H1 (cell line): Measurements from ENCODE around the gene PALD1. TPM values are rescaled to one million over a fixed set of nuclear protein-coding genes. Genes with fewer than 3 reads are reported as not detected.
A peak's percentile ranks its signal among the peaks of the same experiment; 100 is the strongest.

Experiments
- CTCF ChIA-PET: fragments of 300-600 bp; sonication (Branson Sonifier 250); formaldehyde crosslinking; loops from one replicate; lab custom pipeline; 2021; ENCODE audit not compliant: partially characterized antibody; lab: Charles Lee
- POLR2A ChIA-PET: fragments of 300-600 bp; sonication (Branson Sonifier 250); formaldehyde crosslinking; loops from one replicate; lab custom pipeline; 2021; ENCODE audit warnings: inconsistent platforms; ENCODE audit not compliant: partially characterized antibody; lab: Charles Lee
- DNase-seq, 2 experiments: peaks; one replicate each; pipeline versions ENCODE4 v3.0.0 to v3.0.0-alpha.2; 2010 to 2022; ENCODE audit warnings: low spot score in 2 of 2, low read depth in 1 of 2, mixed read lengths in 1 of 2
- FAIRE-seq: peaks from 2 replicates; lab custom pipeline; 2011; peaks lifted over from hg19 to GRCh38; lab: Jason Lieb, UNC
- H2AFZ ChIP-seq: 2 replicates; pipeline ENCODE4 v1.8.1; 2012; ENCODE audit warnings: low read length, inconsistent platforms
- H2AK5ac ChIP-seq: 2 replicates; pipeline ENCODE4 v1.6.1; 2013; ENCODE audit warnings: low read depth, low read length
- H2BK120ac ChIP-seq: replicated peaks from 2 replicates; pipeline ENCODE3; 2013; ENCODE audit warnings: low read depth, low read length, inconsistent platforms
- H2BK12ac ChIP-seq: 2 replicates; pipeline ENCODE4 v1.6.1; 2013; ENCODE audit warnings: low read depth, low read length
- H2BK15ac ChIP-seq: 2 replicates; pipeline ENCODE4 v1.6.1; 2013; ENCODE audit warnings: low read length
- H2BK20ac ChIP-seq: 2 replicates; pipeline ENCODE4 v1.6.1; 2013; ENCODE audit warnings: low read length
- H2BK5ac ChIP-seq: 2 replicates; pipeline ENCODE4 v1.6.1; 2013; ENCODE audit warnings: low read depth, low read length
- H3K14ac ChIP-seq: 2 replicates; pipeline ENCODE4 v1.6.1; 2013; ENCODE audit warnings: inconsistent platforms; ENCODE audit not compliant: insufficient read length
- H3K18ac ChIP-seq: 2 replicates; pipeline ENCODE4 v1.6.1; 2013; ENCODE audit warnings: low read length; ENCODE audit errors: extremely low read depth
- H3K23ac ChIP-seq: 2 replicates; pipeline ENCODE4 v1.6.1; 2013; ENCODE audit warnings: inconsistent platforms; ENCODE audit not compliant: insufficient read length
- H3K23me2 ChIP-seq: 2 replicates; pipeline ENCODE4 v1.6.1; 2013; ENCODE audit warnings: low read depth, low read length
- H3K27ac ChIP-seq: 2 replicates; pipeline ENCODE4 v1.6.1; 2011; ENCODE audit warnings: low read depth, low read length, inconsistent platforms
- H3K27me3 ChIP-seq, 4 experiments: replicated peaks in 1 of 4; 1 replicate in 1 of 4; 2 replicates in 3 of 4; pipeline versions ENCODE4 v1.6.1 to v1.8.1; 2011 to 2013; ENCODE audit warnings: low read length in 3 of 4, mild to moderate bottlenecking in 3 of 4, inconsistent platforms in 2 of 4, mixed read lengths in 2 of 4, moderate library complexity in 1 of 4; ENCODE audit not compliant: control insufficient read depth in 3 of 4, insufficient read depth in 3 of 4; ENCODE audit errors: extremely low read depth in 1 of 4
- H3K36me3 ChIP-seq, 4 experiments: 2 replicates each; pipeline versions ENCODE4 v1.6.1 to v1.8.1; 2011 to 2013; ENCODE audit warnings: mild to moderate bottlenecking in 4 of 4, low read length in 3 of 4, moderate library complexity in 2 of 4, control low read depth in 1 of 4, inconsistent platforms in 1 of 4; ENCODE audit not compliant: insufficient read depth in 4 of 4, control insufficient read depth in 2 of 4
- H3K4ac ChIP-seq: replicated peaks from 2 replicates; pipeline ENCODE3; 2013; ENCODE audit warnings: low read length, low read depth, mixed read lengths, inconsistent platforms; ENCODE audit not compliant: insufficient read length
- H3K4me1 ChIP-seq, 4 experiments: replicated peaks in 1 of 4; 1 replicate in 1 of 4; 2 replicates in 3 of 4; pipeline versions ENCODE4 v1.6.1 to v1.8.1; 2011 to 2013; ENCODE audit warnings: low read length in 3 of 4, inconsistent platforms in 2 of 4, mixed read lengths in 1 of 4; ENCODE audit not compliant: insufficient read depth in 4 of 4, control insufficient read depth in 3 of 4
- H3K4me2 ChIP-seq, 2 experiments: 2 replicates each; pipeline versions ENCODE4 v1.6.1 to v1.8.1; 2011 to 2013; ENCODE audit warnings: low read depth in 2 of 2, low read length in 2 of 2, control low read depth in 1 of 2, inconsistent platforms in 1 of 2, mild to moderate bottlenecking in 1 of 2; ENCODE audit not compliant: insufficient read depth in 1 of 2
- H3K4me3 ChIP-seq, 4 experiments: fragments of 200-600, 300-600 bp in 1 of 4; sonication (generic), shearing (Covaris generic), sonication (Bioruptor Twin) in 1 of 4; 2 replicates each; pipeline versions ENCODE4 v1.5.1 to v1.8.1; 2011 to 2016; ENCODE audit warnings: low read length in 4 of 4, low read depth in 3 of 4, control low read depth in 2 of 4, inconsistent platforms in 2 of 4, mild to moderate bottlenecking in 2 of 4, mixed read lengths in 1 of 4, moderate library complexity in 1 of 4; ENCODE audit not compliant: insufficient read depth in 2 of 4; ENCODE audit errors: extremely low read depth in 1 of 4
- H3K56ac ChIP-seq: replicated peaks from 2 replicates; pipeline ENCODE3; 2013; ENCODE audit warnings: low read depth, mild to moderate bottlenecking, mixed read lengths, low read length, inconsistent platforms; ENCODE audit not compliant: insufficient read length
- H3K79me1 ChIP-seq: 2 replicates; pipeline ENCODE4 v1.6.1; 2013; ENCODE audit warnings: low read depth, low read length, control low read depth
- H3K79me2 ChIP-seq, 2 experiments: 2 replicates each; pipeline versions ENCODE4 v1.6.1 to v1.8.1; 2012 to 2013; ENCODE audit warnings: low read length in 2 of 2, mild to moderate bottlenecking in 2 of 2, inconsistent platforms in 1 of 2; ENCODE audit not compliant: insufficient read depth in 2 of 2, control insufficient read depth in 1 of 2
- H3K9ac ChIP-seq, 4 experiments: replicated peaks in 1 of 4; 1 replicate in 1 of 4; 2 replicates in 3 of 4; pipeline versions ENCODE4 v1.6.1 to v1.8.1; 2011 to 2013; ENCODE audit warnings: low read depth in 3 of 4, low read length in 3 of 4, control low read depth in 2 of 4, mild to moderate bottlenecking in 2 of 4, moderate library complexity in 2 of 4, inconsistent platforms in 1 of 4; ENCODE audit errors: extremely low read depth in 1 of 4
- H3K9me3 ChIP-seq, 2 experiments: 2 replicates each; pipeline versions ENCODE4 v1.6.1 to v1.8.1; 2012 to 2013; ENCODE audit warnings: mild to moderate bottlenecking in 2 of 2, moderate library complexity in 2 of 2, control low read depth in 1 of 2, inconsistent platforms in 1 of 2, low read depth in 1 of 2, low read length in 1 of 2, mixed read lengths in 1 of 2; ENCODE audit not compliant: insufficient read depth in 2 of 2
- H4K20me1 ChIP-seq, 2 experiments: replicated peaks in 1 of 2; 2 replicates each; pipeline versions ENCODE3 to v1.8.1; 2011 to 2013; ENCODE audit warnings: inconsistent platforms in 2 of 2, low read length in 2 of 2, mild to moderate bottlenecking in 1 of 2; ENCODE audit not compliant: insufficient read depth in 2 of 2, control insufficient read depth in 1 of 2
- H4K5ac ChIP-seq: 2 replicates; pipeline ENCODE4 v1.6.1; 2013; ENCODE audit warnings: low read length, low read depth, mixed read lengths, inconsistent platforms; ENCODE audit not compliant: insufficient read length
- H4K8ac ChIP-seq: 2 replicates; pipeline ENCODE4 v1.8.0; 2013; ENCODE audit warnings: mild to moderate bottlenecking, moderate library complexity, low read length, inconsistent platforms; ENCODE audit not compliant: insufficient read depth; ENCODE audit errors: extremely low read depth
- H4K91ac ChIP-seq: replicated peaks from 2 replicates; pipeline ENCODE3; 2013; ENCODE audit warnings: low read length, mixed read lengths, inconsistent platforms; ENCODE audit not compliant: insufficient read length
- CEBPB ChIP-seq: IDR thresholded peaks from 2 replicates; pipeline ENCODE4 v1.6.1; 2012; ENCODE audit warnings: low read depth, low read length
- EP300 ChIP-seq, 2 experiments: IDR thresholded peaks; 1 replicate in 1 of 2; 2 replicates in 1 of 2; pipeline ENCODE4 v1.6.1; 2011 to 2012; ENCODE audit warnings: low read depth in 2 of 2, low read length in 2 of 2, mild to moderate bottlenecking in 2 of 2, borderline replicate concordance in 1 of 2, inconsistent platforms in 1 of 2, moderate library complexity in 1 of 2
- HDAC2 ChIP-seq, 2 experiments: fragments of 300-600 bp in 1 of 2; sonication (generic) in 1 of 2; IDR thresholded peaks; 2 replicates each; pipeline ENCODE4 v1.6.1; 2011 to 2012; ENCODE audit warnings: low read depth in 2 of 2, low read length in 2 of 2, mild to moderate bottlenecking in 2 of 2, moderate library complexity in 2 of 2, borderline replicate concordance in 1 of 2, inconsistent platforms in 1 of 2
- KDM5A ChIP-seq: fragments of 200-600 bp; IDR thresholded peaks from 2 replicates; pipeline ENCODE4 v1.7.1; 2012; ENCODE audit warnings: mild to moderate bottlenecking, low read length, inconsistent platforms, mixed read lengths
- RAD21 ChIP-seq, 2 experiments: IDR thresholded peaks in 1 of 2; conservative IDR thresholded peaks in 1 of 2; 2 replicates each; pipeline ENCODE4 v1.6.1; 2011; ENCODE audit warnings: low read depth in 2 of 2, low read length in 2 of 2, improper control_type of control experiment in 1 of 2, inconsistent platforms in 1 of 2, mild to moderate bottlenecking in 1 of 2, moderate library complexity in 1 of 2
- RBBP5 ChIP-seq: IDR thresholded peaks from 2 replicates; pipeline ENCODE4 v1.7.1; 2012; ENCODE audit warnings: low read depth, mild to moderate bottlenecking, inconsistent platforms, low read length, moderate library complexity, borderline replicate concordance
- RFX5 ChIP-seq: IDR thresholded peaks from 2 replicates; pipeline ENCODE4 v1.6.1; 2011; ENCODE audit warnings: low read depth, low read length, improper control_type of control experiment, borderline replicate concordance
- RNF2 ChIP-seq: fragments of 200-900, 300-1000 bp; sonication (generic); IDR thresholded peaks from 2 replicates; pipeline ENCODE4 v1.7.1; 2016; ENCODE audit warnings: borderline replicate concordance, low read depth, mild to moderate bottlenecking, antibody characterized with exemption, low read length; ENCODE audit not compliant: poor library complexity, severe bottlenecking; ENCODE audit errors: missing control alignments
- SP1 ChIP-seq: IDR thresholded peaks from 2 replicates; pipeline ENCODE4 v1.6.1; 2011; ENCODE audit warnings: low read depth, low read length
- WGBS, 2 experiments: shearing (Covaris generic) in 1 of 2; methylation state at CpG; one replicate each; pipeline versions ENCODE4 v1.1.6 to v1.1.7; 2013 to 2015; ENCODE audit warnings: low lambda C conversion rate in 2 of 2, mixed read lengths in 2 of 2, inconsistent platforms in 1 of 2, low coverage in 1 of 2, missing lambda C conversion rate in 1 of 2; ENCODE audit not compliant: insufficient replicate concordance in 2 of 2, insufficient coverage in 1 of 2, insufficient read length in 1 of 2; ENCODE audit errors: extremely low coverage in 1 of 2, missing lambda C conversion rate in 1 of 2; 5-methylcytosine and 5-hydroxymethylcytosine counted together
- polyA plus RNA-seq, 7 experiments: library from polyadenylated mRNA; depleted of rRNA in 3 of 7; stranded (reverse) in 5 of 7; unstranded in 2 of 7; fragments of >200 nt in 5 of 7; fragments of 200-250 nt in 2 of 7; gene quantifications; 1 replicate in 5 of 7; 2 replicates in 1 of 7; 4 replicates in 1 of 7; pipeline versions ENCODE4 v1.2.1 to v1.2.3, GENCODE V29; 2011 to 2013; ENCODE audit warnings: missing spikeins in 2 of 7, mixed read lengths in 2 of 7
- total RNA-seq: library from RNA; stranded (reverse); fragmentation: NEBNext Ultra II Directional; extraction: Animal tissue kit (Norgen Biotek cat#: 25700); gene quantifications from 2 replicates; pipeline ENCODE4 v1.2.1, GENCODE V29; 2021
- TF ChIP-seq, protein P1 (sequence below): IDR thresholded peaks from 2 replicates; pipeline ENCODE4 v1.6.1; 2011; ENCODE audit warnings: low read length, improper control_type of control experiment

The PALD1 gene
- total and polyA plus RNA-seq, 2 of the 8 experiments (the other 6 are each of a cell fraction or from before 2014, with no cell fraction given): 13.3 to 32.8 TPM

DNA sequence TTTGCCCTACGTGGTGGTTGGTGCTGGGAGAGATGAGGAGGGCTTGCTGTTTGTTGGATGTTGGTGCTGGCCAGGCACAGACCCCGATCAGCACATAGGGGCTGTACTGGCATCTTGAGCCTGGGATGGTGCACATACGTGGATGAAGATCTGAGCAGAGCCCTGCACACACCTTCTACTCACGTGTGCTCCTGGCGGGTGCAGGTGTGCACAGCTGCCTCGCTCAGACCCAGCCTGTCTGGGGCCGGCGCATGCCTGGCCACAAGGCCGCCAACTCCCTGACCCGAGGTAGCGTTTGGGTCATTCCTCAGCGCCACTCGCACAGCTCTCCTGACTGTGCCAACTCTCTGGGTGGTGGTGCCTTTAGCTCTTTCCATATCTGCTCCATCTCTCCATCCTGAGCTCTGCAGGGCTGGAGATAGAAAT is 18.6 kb downstream of the PALD1 start:
- H3K4ac ChIP-seq: peak overlapping the region; percentile 84
- CTCF ChIA-PET: interaction anchor here (1.0 to 2.4 kb wide), 6 partner anchors 10 to 41 kb away, joined by 4 to 11 read pairs (median 6); no protein-coding TSS in a partner anchor
- H2BK12ac ChIP-seq: peak overlapping the region; percentile 87; the same call in 1 of the 2 replicates
- H3K4me1 ChIP-seq: peaks cover 13 to 29% (median 16%) of the 10 kb centered on the region in 4 experiments
- H3K27ac ChIP-seq: no peak overlapping the region
- peak overlapping the region; percentile 33; the same call in 1 of the 2 replicates for H2AK5ac ChIP-seq
- no peak overlapping the region for H3K9ac ChIP-seq
- H4K5ac ChIP-seq: no peak overlapping the region
- FAIRE-seq (no peak), DNase-seq (no peak)
- POLR2A ChIA-PET: interaction anchor here (1.2 kb wide), 1 partner anchor 13 kb away, joined by 5 read pairs; no protein-coding TSS in a partner anchor
- peak overlapping the region; percentile 65; the same call in 1 of the 2 replicates for H3K18ac ChIP-seq
- peaks cover 0 to 8% of the 10 kb centered on the region in 2 experiments for H4K20me1 ChIP-seq
- no peak overlapping the region for H3K56ac ChIP-seq
- no peaks in the 10 kb centered on the region for H3K27me3 ChIP-seq
- H3K14ac ChIP-seq: no peak overlapping the region
- H3K79me1 ChIP-seq: peaks cover 3% of the 10 kb centered on the region; the same call in 1 of the 2 replicates
- H3K9me3 ChIP-seq: no peaks in the 10 kb centered on the region
- H3K79me2 ChIP-seq: peaks cover 0 to 37% of the 10 kb centered on the region in 2 experiments; a peak in 2 of 4 replicates
- no peak overlapping the region for H3K4me3 ChIP-seq
- peak overlapping the region; percentile 68 for H4K91ac ChIP-seq
- H3K23ac ChIP-seq: no peak overlapping the region
- H3K23me2 ChIP-seq: peaks cover 3% of the 10 kb centered on the region; the same call in 1 of the 2 replicates
- H3K4me2 ChIP-seq: no peak overlapping the region
- no peak overlapping the region for H2BK120ac ChIP-seq
- H3K36me3 ChIP-seq: no peaks in the 10 kb centered on the region
- H4K8ac ChIP-seq: no peak overlapping the region; the same call in 1 of the 2 replicates
- H2BK15ac ChIP-seq: peak overlapping the region; percentile 92; the same call in 1 of the 2 replicates
- H2BK20ac ChIP-seq: peak overlapping the region; percentile 61; the same call in 1 of the 2 replicates
- 91% methylated on average over 13 of the region's 13 CpGs; no CpG with 5 or more reads in 1 of the 2 experiments for WGBS, 2 experiments
- peak overlapping the region; percentile 52 for H2BK5ac ChIP-seq
- H2AFZ ChIP-seq: no peak overlapping the region
- no peak for TF ChIP-seq EP300 (IDR thresholded peaks at IDR 0.05; ENCODE audit: borderline replicate concordance in 1 of 2, low read depth in 2 of 2, low read length in 2 of 2)
- TF ChIP-seq, protein P1, sequence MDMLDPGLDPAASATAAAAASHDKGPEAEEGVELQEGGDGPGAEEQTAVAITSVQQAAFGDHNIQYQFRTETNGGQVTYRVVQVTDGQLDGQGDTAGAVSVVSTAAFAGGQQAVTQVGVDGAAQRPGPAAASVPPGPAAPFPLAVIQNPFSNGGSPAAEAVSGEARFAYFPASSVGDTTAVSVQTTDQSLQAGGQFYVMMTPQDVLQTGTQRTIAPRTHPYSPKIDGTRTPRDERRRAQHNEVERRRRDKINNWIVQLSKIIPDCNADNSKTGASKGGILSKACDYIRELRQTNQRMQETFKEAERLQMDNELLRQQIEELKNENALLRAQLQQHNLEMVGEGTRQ: no peak
- TF ChIP-seq KDM5A: no peak
- TF ChIP-seq HDAC2 (IDR thresholded peaks at IDR 0.05; ENCODE audit: borderline replicate concordance in 1 of 2, low read depth in 2 of 2, low read length in 2 of 2): no peak
- no peak for TF ChIP-seq RFX5
- TF ChIP-seq RAD21 (IDR thresholded peaks at IDR 0.05 in 1 of 2, conservative IDR thresholded peaks at IDR 0.05 in 1 of 2; ENCODE audit: low read depth in 2 of 2, low read length in 2 of 2): no peak
- no peak for TF ChIP-seq RNF2
- TF ChIP-seq SP1: no peak
- TF ChIP-seq RBBP5: no peak
- no peak for TF ChIP-seq CEBPB
